Measurements from ENCODE around the gene IQUB.
A peak's percentile ranks its signal among the peaks of the same experiment; 100 is the strongest.

The IQUB gene

GRCh38 chr7:123548406-123548805 is 14.0 kb upstream of the IQUB start:
- no peak overlapping the region for H3K4me3 ChIP-seq (ENCODE audit: low read length)
- DNase-seq (ENCODE audit: low read depth): no peak
- no peak for TF ChIP-seq CTCF (IDR thresholded peaks at IDR 0.05; ENCODE audit: insufficient read depth, low read depth, low read length, missing control alignments)

- H3K4me3 ChIP-seq (ENCODE audit: low read length): no peak overlapping the region
- no peak for DNase-seq (ENCODE audit: low read depth)
- no peak for TF ChIP-seq CTCF (IDR thresholded peaks at IDR 0.05; ENCODE audit: insufficient read depth, low read depth, low read length, missing control alignments)
Observed at GRCh38 chr7:123539871-123540270, 5.5 kb upstream of the IQUB start.

DNA sequence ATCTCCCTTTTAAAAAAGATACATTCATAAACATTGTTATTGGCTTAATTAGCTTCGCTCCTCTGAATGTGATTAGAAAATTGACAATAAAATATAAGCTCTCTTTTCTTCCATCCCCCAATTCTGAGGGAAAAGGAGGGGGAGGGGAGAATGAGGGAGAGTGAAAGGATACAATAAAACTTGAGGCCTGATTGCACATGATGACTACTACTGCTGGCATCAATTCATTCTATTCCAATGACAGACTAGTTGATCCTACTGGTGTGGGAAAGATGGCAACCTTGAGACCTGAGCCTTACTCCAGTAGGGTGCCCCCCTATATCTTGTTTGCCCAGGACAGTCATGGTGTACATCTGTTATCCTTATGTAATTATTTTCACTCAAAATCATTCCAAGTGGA is 4.5 kb upstream of the IQUB start:
- no peak for DNase-seq (ENCODE audit: low read depth)
- no peak for TF ChIP-seq CTCF (IDR thresholded peaks at IDR 0.05; ENCODE audit: insufficient read depth, low read depth, low read length, missing control alignments)
- no peak overlapping the region for H3K4me3 ChIP-seq (ENCODE audit: low read length)

DNA sequence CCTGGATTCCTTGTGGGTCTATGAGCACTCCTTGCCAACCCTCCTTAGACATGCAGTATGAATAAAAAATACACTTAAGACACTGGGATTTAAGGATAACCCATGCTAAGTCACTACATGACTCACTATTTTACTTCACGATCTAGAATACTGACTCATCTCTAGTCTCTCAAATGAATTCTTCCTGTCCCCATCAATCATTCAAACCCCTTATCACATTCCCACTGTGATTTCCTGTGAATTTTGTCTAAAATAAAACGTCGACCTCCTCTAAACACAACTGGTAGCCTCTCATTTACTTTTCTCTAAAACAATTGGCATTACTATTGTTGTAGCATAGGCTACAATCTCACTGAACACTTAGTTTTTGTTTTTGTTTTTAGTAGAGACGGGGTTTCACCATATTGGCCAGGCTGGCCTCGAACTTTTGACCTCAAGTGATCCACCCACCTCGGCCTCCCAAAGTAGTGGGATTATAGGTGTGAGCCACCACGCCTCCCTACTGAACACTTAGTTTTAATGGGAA is 3.9 kb upstream of the IQUB start:
- H3K4me3 ChIP-seq (ENCODE audit: low read length): no peak overlapping the region
- peak; percentile 76 for DNase-seq (ENCODE audit: low read depth)
- TF ChIP-seq CTCF (IDR thresholded peaks at IDR 0.05; ENCODE audit: insufficient read depth, low read depth, low read length, missing control alignments): no peak

GRCh38 chr7:123537026-123537642 is 2.7 kb upstream of the IQUB start:
- peak; percentile 42 for DNase-seq (ENCODE audit: low read depth)
- no peak overlapping the region for H3K4me3 ChIP-seq (ENCODE audit: low read length)
- peak; percentile 33 for TF ChIP-seq CTCF (IDR thresholded peaks at IDR 0.05; ENCODE audit: insufficient read depth, low read depth, low read length, missing control alignments)

DNA sequence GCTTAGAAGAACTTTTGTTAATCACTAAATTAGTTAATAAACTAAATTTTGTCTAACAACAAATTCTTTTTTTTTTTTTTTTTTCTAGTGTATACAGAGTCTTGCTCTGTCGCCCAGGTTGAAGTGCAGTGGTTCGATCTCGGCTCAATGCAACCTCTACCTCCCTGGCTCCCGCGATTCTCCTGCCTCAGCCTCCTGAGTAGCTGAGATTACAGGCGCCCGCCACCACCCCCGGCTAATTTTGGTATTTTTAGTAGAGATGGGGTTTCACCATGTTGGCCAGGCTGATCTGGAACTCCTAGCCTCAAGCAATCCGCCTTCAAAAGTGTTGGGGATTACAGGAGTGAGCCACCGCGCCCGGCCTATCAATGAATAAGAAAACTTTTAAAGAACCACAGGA is 1.1 kb upstream of the IQUB start:
- peak overlapping the region; percentile 34 for H3K4me3 ChIP-seq (ENCODE audit: low read length)
- TF ChIP-seq CTCF (IDR thresholded peaks at IDR 0.05; ENCODE audit: insufficient read depth, low read depth, low read length, missing control alignments): no peak
- DNase-seq (ENCODE audit: low read depth): no peak

- TF ChIP-seq CTCF (IDR thresholded peaks at IDR 0.05; ENCODE audit: insufficient read depth, low read depth, low read length, missing control alignments): no peak
Observed at GRCh38 chr7:123533929-123534382, 439 bp downstream of the IQUB start.

More at GRCh38 chr7:123533929-123534382, 439 bp downstream of the IQUB start:
- H3K4me3 ChIP-seq (ENCODE audit: low read length): peak overlapping the region; percentile 61
- DNase-seq (ENCODE audit: low read depth): no peak

Measured in epithelial cell of esophagus (primary cell).